SU-DHL-6 (cell line): Measurements from ENCODE around the gene IFI44.

Source experiments
- H2AFZ ChIP-seq: fragments of 200-600 bp; sonication (generic); 2 replicates; pipeline ENCODE4 v1.6.1; 2014; ENCODE audit warnings: low read depth, mild to moderate bottlenecking, moderate library complexity, mixed read lengths, antibody characterized with exemption, low read length; ENCODE audit not compliant: severe bottlenecking
- H3F3A ChIP-seq: fragments of 200-600 bp; shearing (Covaris generic); 2 replicates; pipeline ENCODE4 v1.6.0; 2016; ENCODE audit warnings: antibody characterized with exemption, mild to moderate bottlenecking; ENCODE audit not compliant: insufficient read depth
- H3K27ac ChIP-seq: fragments of 200-600 bp; sonication (generic); 2 replicates; pipeline ENCODE4 v1.5.1; 2016; ENCODE audit warnings: low read depth, mild to moderate bottlenecking, low read length, moderate library complexity, mixed read lengths
- H3K27me3 ChIP-seq: fragments of 200-600 bp; sonication (generic), shearing (Covaris generic); 2 replicates; pipeline ENCODE4 v1.6.0; 2014; ENCODE audit warnings: mild to moderate bottlenecking, low read length
- H3K36me3 ChIP-seq: fragments of 200-600 bp; sonication (generic); 2 replicates; pipeline ENCODE4 v1.6.1; 2014; ENCODE audit warnings: mild to moderate bottlenecking, low read length, mixed read lengths
- H3K4me2 ChIP-seq: fragments of 300-600, 200-600 bp; shearing (Covaris generic), sonication (generic); 2 replicates; pipeline ENCODE4 v1.6.0; 2014; ENCODE audit warnings: low read length, low read depth, mild to moderate bottlenecking; ENCODE audit not compliant: poor library complexity, severe bottlenecking
- H3K4me3 ChIP-seq: fragments of 200-600 bp; sonication (generic); 2 replicates; pipeline ENCODE4 v1.5.1; 2014; ENCODE audit warnings: antibody characterized with exemption, low read length, mild to moderate bottlenecking, mixed read lengths; ENCODE audit not compliant: insufficient read depth, poor library complexity, severe bottlenecking
- H3K79me2 ChIP-seq: fragments of 200-600 bp; sonication (generic); 2 replicates; pipeline ENCODE4 v1.6.1; 2014; ENCODE audit warnings: mild to moderate bottlenecking, low read length, moderate library complexity; ENCODE audit not compliant: insufficient read depth
- H3K9ac ChIP-seq: fragments of 200-600 bp; sonication (generic); 2 replicates; pipeline ENCODE4 v1.7.0; 2014; ENCODE audit warnings: mild to moderate bottlenecking, low read length
- H3K9me2 ChIP-seq: fragments of 200-600 bp; sonication (generic); replicated peaks from 2 replicates; pipeline ENCODE4 v1.6.1; 2014; ENCODE audit warnings: low read length; ENCODE audit not compliant: insufficient read depth
- H3K9me3 ChIP-seq: fragments of 200-600 bp; sonication (generic); 2 replicates; pipeline ENCODE4 v1.6.1; 2014; ENCODE audit warnings: low read length, mixed read lengths; ENCODE audit not compliant: insufficient read depth
- H4K20me1 ChIP-seq: fragments of 200-600 bp; sonication (generic); 2 replicates; pipeline ENCODE4 v1.6.1; 2014; ENCODE audit warnings: low read depth, mild to moderate bottlenecking, antibody characterized with exemption, low read length, moderate library complexity, mixed read lengths
- EZH2phosphoT487 ChIP-seq: fragments of 200-600 bp; sonication (generic), shearing (Covaris generic); conservative IDR thresholded peaks from 2 replicates; pipeline ENCODE4 v1.6.1; 2018; ENCODE audit warnings: mild to moderate bottlenecking, antibody characterized with exemption, low read length, moderate library complexity, mixed read lengths
- TF ChIP-seq, protein P1 (sequence below): fragments of 200-600 bp; sonication (generic); IDR thresholded peaks from one replicate; pipeline ENCODE4 v1.5.1; 2017; ENCODE audit warnings: antibody characterized with exemption, mild to moderate bottlenecking, low read length, moderate library complexity; ENCODE audit not compliant: insufficient read depth, poor library complexity, severe bottlenecking

The IFI44 gene

GRCh38 chr1:78683079-78683478 is 33.4 kb downstream of the IFI44 start:
- H3K4me3 ChIP-seq = no peak overlapping the region
- no peaks in the 10 kb centered on the region for H3F3A ChIP-seq
- H3K9me2 ChIP-seq = no peaks in the 10 kb centered on the region
- H4K20me1 ChIP-seq = no peaks in the 10 kb centered on the region
- no peaks in the 10 kb centered on the region for H3K36me3 ChIP-seq
- no peaks in the 10 kb centered on the region for H3K79me2 ChIP-seq
- H3K9me3 ChIP-seq = no peaks in the 10 kb centered on the region
- H3K4me2 ChIP-seq = no peak overlapping the region
- H2AFZ ChIP-seq = no peak overlapping the region
- no peak overlapping the region for H3K9ac ChIP-seq
- 0 out of 2 replicates have a peak, but pooled peaks cover 3% of the 10 kb centered on the region for H3K27me3 ChIP-seq
- no peak overlapping the region for H3K27ac ChIP-seq
- no peak for TF ChIP-seq EZH2phosphoT487
- TF ChIP-seq, protein P1, sequence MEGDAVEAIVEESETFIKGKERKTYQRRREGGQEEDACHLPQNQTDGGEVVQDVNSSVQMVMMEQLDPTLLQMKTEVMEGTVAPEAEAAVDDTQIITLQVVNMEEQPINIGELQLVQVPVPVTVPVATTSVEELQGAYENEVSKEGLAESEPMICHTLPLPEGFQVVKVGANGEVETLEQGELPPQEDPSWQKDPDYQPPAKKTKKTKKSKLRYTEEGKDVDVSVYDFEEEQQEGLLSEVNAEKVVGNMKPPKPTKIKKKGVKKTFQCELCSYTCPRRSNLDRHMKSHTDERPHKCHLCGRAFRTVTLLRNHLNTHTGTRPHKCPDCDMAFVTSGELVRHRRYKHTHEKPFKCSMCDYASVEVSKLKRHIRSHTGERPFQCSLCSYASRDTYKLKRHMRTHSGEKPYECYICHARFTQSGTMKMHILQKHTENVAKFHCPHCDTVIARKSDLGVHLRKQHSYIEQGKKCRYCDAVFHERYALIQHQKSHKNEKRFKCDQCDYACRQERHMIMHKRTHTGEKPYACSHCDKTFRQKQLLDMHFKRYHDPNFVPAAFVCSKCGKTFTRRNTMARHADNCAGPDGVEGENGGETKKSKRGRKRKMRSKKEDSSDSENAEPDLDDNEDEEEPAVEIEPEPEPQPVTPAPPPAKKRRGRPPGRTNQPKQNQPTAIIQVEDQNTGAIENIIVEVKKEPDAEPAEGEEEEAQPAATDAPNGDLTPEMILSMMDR = no peak

DNA sequence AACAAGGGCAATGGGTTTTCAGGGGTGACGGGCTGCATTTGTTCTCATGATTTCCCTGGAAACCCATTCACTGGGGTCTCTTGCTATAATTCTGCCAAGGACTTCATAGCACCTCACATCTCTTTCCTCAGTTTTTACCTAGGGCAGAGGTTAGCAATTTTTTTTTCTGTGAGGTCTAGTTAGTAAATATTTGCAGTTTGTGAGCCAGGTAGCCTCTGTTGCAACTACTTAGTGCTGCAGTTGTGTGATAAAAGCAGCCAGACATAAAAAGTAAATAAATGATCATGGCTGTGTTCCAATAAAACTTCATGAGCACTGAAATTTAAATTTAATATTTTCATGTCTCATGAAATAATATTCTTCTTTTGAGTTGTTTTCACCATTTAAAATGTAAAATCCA is 37.7 kb downstream of the IFI44 start:
- no peaks in the 10 kb centered on the region for H3K36me3 ChIP-seq
- no peak overlapping the region for H3K9ac ChIP-seq
- H3K27me3 ChIP-seq = 0 out of 2 replicates have a peak, but pooled peaks cover 3% of the 10 kb centered on the region
- H3K79me2 ChIP-seq = no peaks in the 10 kb centered on the region
- no peaks in the 10 kb centered on the region for H4K20me1 ChIP-seq
- no peaks in the 10 kb centered on the region for H3K9me2 ChIP-seq
- no peaks in the 10 kb centered on the region for H3K9me3 ChIP-seq
- no peak for TF ChIP-seq EZH2phosphoT487
- TF ChIP-seq, protein P1 = no peak
- no peak overlapping the region for H2AFZ ChIP-seq
- H3K4me2 ChIP-seq = no peak overlapping the region
- H3F3A ChIP-seq = no peaks in the 10 kb centered on the region
- H3K4me3 ChIP-seq = no peak overlapping the region
- H3K27ac ChIP-seq = no peak overlapping the region

- Histone ChIP-seq H3K36me3 (no peaks in the 10 kb centered on the region), H4K20me1 (no peaks in the 10 kb centered on the region), H3K4me2 (no peak overlapping the region), H3K27ac (no peak overlapping the region), H3F3A (no peaks in the 10 kb centered on the region), H2AFZ (no peak overlapping the region), H3K9me2 (no peaks in the 10 kb centered on the region), H3K9ac (no peak overlapping the region), H3K4me3 (no peak overlapping the region), H3K79me2 (no peaks in the 10 kb centered on the region), H3K27me3 (0 out of 2 replicates have a peak, but pooled peaks cover 3% of the 10 kb centered on the region), H3K9me3 (no peaks in the 10 kb centered on the region)
- TF ChIP-seq, protein P1 = no peak
- no peak for TF ChIP-seq EZH2phosphoT487
Measured at GRCh38 chr1:78687914-78688313, 38.3 kb downstream of the IFI44 start.
